Measurements from ENCODE around the gene GUCA1A.

GUCA1A gene

GRCh38 chr6:42173101-42173500 is at the start of gene GUCA1A:
Gene GUCA1A, plus strand, starts transcription at chr6:42173364. Its CDS starts 250 bp downstream, at chr6:42173614.
- DNase-seq: no peak

DNA sequence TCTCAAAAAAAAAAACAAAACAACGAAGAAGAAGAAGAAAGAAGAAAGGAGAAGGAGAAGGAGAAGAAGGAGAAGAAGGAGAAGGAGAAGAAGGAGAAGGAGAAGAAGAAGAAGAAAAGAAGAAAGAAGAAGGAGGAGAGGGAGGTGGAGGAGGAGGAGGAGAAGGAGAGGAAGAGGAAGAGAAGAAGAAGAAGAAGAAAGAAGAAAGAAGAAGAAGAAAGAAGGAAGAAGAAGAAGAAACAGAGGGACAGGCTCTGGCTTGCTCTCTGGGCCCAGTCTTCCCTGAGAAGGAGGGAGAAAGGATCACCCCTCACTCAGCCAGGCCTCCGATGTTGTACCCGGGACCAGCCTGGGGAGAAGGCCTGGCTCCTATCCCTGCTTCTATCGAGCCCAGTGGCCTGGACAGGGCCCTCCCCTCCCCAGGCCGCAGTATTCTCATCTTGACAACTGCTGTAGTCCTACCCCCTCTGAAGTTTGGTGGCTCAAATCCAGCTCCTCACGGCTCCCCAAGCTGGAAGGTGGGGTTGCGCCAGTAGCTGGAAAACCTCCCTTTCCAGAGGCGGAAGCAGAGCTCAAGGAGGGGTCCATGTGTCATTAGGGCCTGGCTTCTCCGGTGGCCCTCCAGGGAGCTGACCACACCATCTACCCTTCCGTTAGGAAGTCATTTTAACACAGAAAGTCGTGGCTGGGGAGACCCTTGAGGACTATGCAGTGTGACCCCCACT is 49.6 kb upstream of the GUCA1A start:
- no peak for DNase-seq

- no peak for DNase-seq
Measured at GRCh38 chr6:42124223-42124836, 48.8 kb upstream of the GUCA1A start.

- peak in 2 of 3 donors; percentile 20 to 27 for DNase-seq
Measured at GRCh38 chr6:42125231-42125630, 47.9 kb upstream of the GUCA1A start.

DNA sequence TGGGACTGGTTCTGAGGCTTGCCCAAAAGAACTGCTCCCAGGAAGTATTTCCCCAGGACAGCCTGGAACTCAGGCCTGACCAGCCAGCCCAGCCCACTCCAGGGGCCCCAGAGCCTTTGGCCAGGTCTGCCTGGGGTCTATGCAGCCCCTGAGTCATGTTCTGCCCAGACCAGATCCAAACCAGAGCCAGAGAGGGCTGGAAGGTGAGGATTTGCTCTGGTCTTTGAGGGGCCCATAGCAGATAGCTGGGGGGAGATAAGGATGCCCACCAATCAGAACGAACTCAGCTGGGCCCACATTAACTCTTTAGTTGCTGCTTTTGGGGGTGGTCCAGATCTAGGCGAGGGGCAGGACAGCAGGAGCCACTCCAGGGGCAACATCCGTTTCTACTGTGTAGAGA is 47.5 kb upstream of the GUCA1A start:
- no peak for DNase-seq

- DNase-seq: no peak
Measured at GRCh38 chr6:42128460-42129359, 44.5 kb upstream of the GUCA1A start.

DNA sequence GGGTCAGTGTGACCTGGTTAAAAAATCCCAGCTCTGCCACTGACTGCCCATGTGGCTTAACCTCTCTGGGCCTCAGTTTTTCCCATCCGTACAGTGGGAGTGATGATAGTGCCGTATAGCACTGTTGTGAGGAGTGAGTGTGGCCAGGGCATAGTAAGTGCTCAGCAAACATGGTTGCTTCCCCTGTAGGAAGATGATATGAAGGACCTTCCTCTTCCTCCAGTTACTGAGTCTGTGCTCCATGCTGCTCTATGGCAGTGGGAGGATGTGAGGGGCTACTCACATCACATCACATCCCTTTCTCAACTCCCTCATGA is 43.8 kb upstream of the GUCA1A start:
- no peak for DNase-seq

GRCh38 chr6:42131531-42131930 is 41.6 kb upstream of the GUCA1A start:
- DNase-seq: no peak

- DNase-seq: no peak
Measured at GRCh38 chr6:42133926-42134325, 39.2 kb upstream of the GUCA1A start.

DNA sequence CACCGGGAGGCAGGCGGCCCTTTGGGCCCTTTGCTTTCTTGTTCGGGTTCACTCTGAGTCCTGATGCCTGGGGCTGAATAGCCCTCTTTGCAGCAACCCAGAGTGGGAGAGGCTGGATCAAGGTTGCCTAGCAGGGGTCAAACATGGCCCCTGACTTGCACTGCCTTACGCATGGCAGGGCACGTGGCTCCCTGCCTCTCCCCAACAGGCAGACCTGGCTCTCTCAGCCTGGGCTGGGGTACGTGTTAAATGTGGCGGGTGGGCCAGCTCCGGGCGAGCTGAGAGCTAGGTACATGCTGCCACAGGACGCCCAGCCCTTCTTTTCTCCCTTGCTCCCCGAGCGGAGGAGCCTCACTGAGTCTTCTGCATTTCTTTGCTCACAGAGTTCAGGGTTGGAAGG is 38.0 kb upstream of the GUCA1A start:
- no peak for DNase-seq

DNA sequence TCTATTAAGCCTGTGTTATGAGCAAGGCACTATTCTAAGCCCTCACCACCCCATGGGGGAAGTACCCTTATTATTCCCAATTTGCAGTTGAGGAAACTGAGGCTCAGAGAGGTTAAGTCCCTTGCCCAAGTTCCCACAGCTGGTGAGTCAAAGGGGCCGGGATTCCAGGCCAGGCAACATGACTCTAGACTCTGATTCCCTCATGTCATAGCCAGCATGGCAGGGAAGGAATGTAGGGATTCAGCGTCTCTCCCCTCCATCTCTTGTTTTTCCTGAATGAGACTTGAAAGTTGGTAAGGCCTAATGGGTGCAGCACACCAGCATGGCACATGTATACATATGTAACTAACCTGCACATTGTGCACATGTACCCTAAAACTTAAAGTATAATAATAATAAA is 37.4 kb upstream of the GUCA1A start:
- DNase-seq: no peak

GRCh38 chr6:42136508-42137193 is 36.5 kb upstream of the GUCA1A start:
- DNase-seq: peak; percentile 57 to 74 (median 58)

DNA sequence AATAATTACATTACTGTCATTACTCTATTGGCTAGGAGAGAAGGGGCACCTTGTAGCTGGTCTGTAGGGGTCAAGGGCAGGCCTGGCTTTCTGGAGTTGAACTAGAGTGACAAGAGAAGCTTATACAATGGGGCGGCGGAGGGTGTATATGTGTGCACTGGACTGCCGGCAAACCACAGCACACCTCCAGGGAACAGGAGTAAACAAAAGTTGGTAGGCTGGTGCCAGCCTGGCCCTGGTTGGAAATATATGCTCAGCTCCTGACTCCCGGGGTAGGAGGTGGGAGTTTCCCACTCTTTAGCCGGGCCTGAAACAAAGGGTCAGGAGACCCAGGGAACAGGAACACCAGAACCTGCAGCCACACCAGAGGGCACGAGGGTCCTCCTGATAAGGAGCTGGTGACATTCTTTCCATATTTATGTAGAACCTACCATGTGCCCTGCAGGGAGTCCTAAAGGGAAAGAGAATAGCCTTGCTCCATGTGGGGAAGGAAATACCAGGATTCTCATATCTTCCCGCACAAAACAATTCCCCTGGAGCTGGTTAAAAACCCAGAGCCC is 35.9 kb upstream of the GUCA1A start:
- no peak for DNase-seq

DNA sequence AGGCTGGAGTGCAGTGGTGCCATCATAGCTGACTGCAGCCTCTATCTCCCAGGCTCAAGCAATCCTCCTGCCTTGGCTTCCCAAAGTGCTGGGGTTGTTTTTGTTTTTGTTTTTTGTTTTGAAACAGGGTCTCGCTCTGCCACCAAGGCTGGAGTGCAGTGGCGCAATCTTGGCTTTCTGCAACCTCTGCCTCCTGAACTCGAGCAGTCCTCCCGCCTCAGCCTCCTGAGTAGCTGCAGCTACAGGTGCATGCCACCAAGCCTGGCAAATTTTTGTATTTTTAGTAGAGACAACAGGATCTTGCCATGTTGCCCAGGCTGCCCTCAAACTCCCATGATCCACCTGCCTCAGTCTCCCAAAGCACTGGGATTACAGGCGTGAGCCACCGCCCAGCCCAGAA is 35.0 kb upstream of the GUCA1A start:
- DNase-seq: no peak

DNA sequence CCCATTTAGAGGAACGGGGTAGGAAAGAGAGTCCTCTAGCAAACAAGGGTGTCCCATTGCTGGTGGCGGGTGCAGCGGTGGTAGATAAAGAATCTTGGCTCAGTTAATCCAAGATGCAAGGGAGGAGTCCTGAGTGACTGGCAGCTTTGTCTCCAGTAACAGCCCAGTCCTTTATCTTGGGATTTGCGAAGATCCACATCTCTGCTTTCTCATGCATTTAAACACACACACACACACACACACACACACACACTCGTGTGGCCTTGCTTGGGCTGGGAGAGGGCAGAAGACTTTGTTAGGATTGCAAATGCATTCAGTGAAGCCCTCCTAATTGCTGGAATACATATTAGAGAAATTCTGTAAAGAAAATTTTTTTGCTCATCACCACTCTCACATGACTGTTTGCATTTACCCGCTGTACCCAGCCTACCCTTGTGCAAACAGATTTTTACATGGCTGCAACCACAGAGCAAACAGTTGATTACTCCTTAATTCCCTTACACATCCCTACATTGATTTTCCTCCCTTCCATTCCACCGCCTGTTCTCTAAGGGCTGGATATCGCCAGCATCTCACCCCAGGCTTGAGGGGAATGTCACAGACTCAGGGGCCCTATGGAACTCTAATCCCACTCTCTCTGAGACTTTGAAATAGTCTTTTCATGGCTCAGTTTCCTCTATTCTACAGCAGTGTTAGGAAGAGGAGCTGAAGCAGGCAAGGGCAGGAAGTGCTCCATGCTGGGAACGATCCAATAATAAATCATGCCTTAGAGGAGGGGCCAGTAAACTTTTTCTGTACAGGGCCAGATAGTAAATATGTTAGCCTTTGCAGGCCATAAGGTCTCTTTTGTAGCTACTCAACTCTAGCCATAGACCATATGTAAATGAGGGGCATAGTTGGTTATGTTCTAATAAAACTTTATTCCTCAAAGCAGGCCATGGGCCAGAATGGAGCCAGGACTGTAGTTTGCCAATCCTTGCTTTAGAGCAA is 34.2 kb upstream of the GUCA1A start:
- DNase-seq: no peak

- DNase-seq: peak; percentile 76 to 81 (median 77)
Measured at GRCh38 chr6:42140032-42140431, 33.1 kb upstream of the GUCA1A start.

DNA sequence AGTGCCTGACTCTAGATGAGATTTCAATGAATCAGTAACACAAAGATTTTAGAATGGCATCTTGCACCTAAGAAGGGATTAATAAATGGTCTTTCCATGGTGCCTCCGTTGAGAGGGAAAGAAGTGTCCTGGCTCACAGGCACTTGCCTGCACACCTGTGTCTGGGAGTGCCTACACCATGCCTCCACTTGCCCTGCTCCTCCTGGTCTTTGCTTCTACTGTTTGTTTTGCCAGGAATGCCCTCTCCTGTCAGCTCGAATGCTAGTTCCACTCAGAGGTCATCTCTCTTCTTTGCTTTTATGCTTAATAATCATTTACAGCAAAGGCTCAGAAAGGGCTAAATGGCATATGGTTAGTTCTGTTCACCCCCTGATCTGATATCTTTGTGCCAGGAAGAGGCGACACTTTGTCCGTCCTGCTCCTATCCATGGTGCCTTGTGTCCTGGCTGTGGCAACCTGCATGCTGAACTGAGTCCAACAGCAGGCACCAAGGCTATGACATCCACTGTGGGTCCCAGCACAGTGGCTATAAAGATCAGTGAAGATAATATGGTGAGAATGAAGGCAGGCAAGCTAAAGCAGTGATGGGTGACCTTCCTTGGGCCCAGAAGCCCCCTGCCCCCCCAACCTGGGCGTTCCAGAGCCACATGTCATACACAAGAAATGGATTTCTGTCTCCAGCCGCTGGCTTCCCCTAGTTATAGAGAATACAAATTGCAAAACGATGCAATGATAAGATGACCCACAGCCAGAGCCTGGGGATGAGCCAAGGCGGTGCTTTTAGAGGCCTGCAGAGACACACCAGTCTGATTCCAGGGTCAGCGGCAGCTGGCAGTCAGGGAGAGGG is 32.2 kb upstream of the GUCA1A start:
- no peak for DNase-seq

GRCh38 chr6:42141603-42142117 is 31.5 kb upstream of the GUCA1A start:
- no peak for DNase-seq

GRCh38 chr6:42142118-42142835 is 30.9 kb upstream of the GUCA1A start, which contains the start of gene C6orf132:
Gene C6orf132, minus strand, starts transcription at chr6:42142620. Its CDS starts 176 bp downstream, at chr6:42142444.
- peak in 2 of 3 donors; percentile 25 to 48 for DNase-seq
